CD14-positive monocyte (primary cell): ENCODE data around the gene CCNL2. TPM values are rescaled to one million over a fixed set of nuclear protein-coding genes. Genes with fewer than 3 reads are reported as not detected.
A peak's percentile ranks its signal among the peaks of the same experiment; 100 is the strongest.
"Not testable (repeated sequence)": the region's sequence is repeated elsewhere in the genome, so short reads cannot be mapped to it uniquely, and the experiment has no call there.

Experiments
- DNase-seq, 3 donors: peaks; one replicate each; pipeline ENCODE4 v3.0.0-alpha.2; 2011 to 2022
- H2AFZ ChIP-seq: 2 replicates; pipeline ENCODE4 v1.6.0; 2012; ENCODE audit warnings: mild to moderate bottlenecking, low read depth, low read length, inconsistent platforms; ENCODE audit not compliant: insufficient read depth, poor library complexity, severe bottlenecking
- H3K27ac ChIP-seq, 2 donors: 1 replicate in 1 of 2; 2 replicates in 1 of 2; pipeline ENCODE4 v1.5.1; 2012 to 2013; ENCODE audit warnings: low read length in 2 of 2, control low read depth in 1 of 2, inconsistent platforms in 1 of 2, low read depth in 1 of 2, mild to moderate bottlenecking in 1 of 2
- H3K27me3 ChIP-seq, 2 donors: one replicate each; pipeline versions ENCODE4 v1.6.0 to v1.6.1; 2011 to 2013; ENCODE audit warnings: low read length in 2 of 2; ENCODE audit not compliant: control insufficient read depth in 2 of 2, insufficient read depth in 2 of 2
- H3K36me3 ChIP-seq, 2 donors: replicated peaks in 1 of 2; 1 replicate in 1 of 2; 2 replicates in 1 of 2; pipeline versions ENCODE4 v1.5.1 to v1.6.1; 2012 to 2013; ENCODE audit warnings: low read length in 2 of 2, control low read depth in 1 of 2, inconsistent platforms in 1 of 2, mild to moderate bottlenecking in 1 of 2; ENCODE audit not compliant: insufficient read depth in 2 of 2, control insufficient read depth in 1 of 2
- H3K4me1 ChIP-seq, 2 donors: 1 replicate in 1 of 2; 2 replicates in 1 of 2; pipeline versions ENCODE4 v1.5.1 to v1.6.1; 2012 to 2013; ENCODE audit warnings: low read length in 2 of 2, control low read depth in 1 of 2, inconsistent platforms in 1 of 2, mild to moderate bottlenecking in 1 of 2, moderate library complexity in 1 of 2; ENCODE audit not compliant: insufficient read depth in 2 of 2, control insufficient read depth in 1 of 2
- H3K4me2 ChIP-seq: replicated peaks from 2 replicates; pipeline ENCODE3; 2012; ENCODE audit warnings: low read length, moderate library complexity, mild to moderate bottlenecking; ENCODE audit not compliant: poor library complexity, severe bottlenecking; ENCODE audit errors: extremely low read depth
- H3K4me3 ChIP-seq, 3 experiments: fragments of 200-600 bp in 1 of 3; sonication (generic) in 1 of 3; replicated peaks in 1 of 3; 1 replicate in 2 of 3; 2 replicates in 1 of 3; pipeline ENCODE4 v1.5.1; 2011 to 2013; ENCODE audit warnings: low read length in 3 of 3, mild to moderate bottlenecking in 3 of 3, control low read depth in 2 of 3, low read depth in 2 of 3, inconsistent platforms in 1 of 3, moderate library complexity in 1 of 3
- H3K79me2 ChIP-seq: 2 replicates; pipeline ENCODE4 v1.6.0; 2012; ENCODE audit warnings: mild to moderate bottlenecking, control low read depth, inconsistent platforms, low read length, moderate library complexity; ENCODE audit not compliant: insufficient read depth
- H3K9ac ChIP-seq: 2 replicates; pipeline ENCODE4 v1.6.0; 2017; ENCODE audit warnings: low read length, mild to moderate bottlenecking; ENCODE audit not compliant: insufficient read depth, poor library complexity, severe bottlenecking
- H3K9me3 ChIP-seq, 2 donors: replicated peaks in 1 of 2; 1 replicate in 1 of 2; 2 replicates in 1 of 2; pipeline versions ENCODE4 v1.5.1 to v1.6.1; 2012 to 2013; ENCODE audit warnings: low read length in 2 of 2, control low read depth in 1 of 2; ENCODE audit not compliant: control insufficient read depth in 1 of 2, insufficient read depth in 1 of 2
- H4K20me1 ChIP-seq: 2 replicates; pipeline ENCODE4 v1.6.0; 2012; ENCODE audit warnings: mild to moderate bottlenecking, low read length, control low read depth, moderate library complexity; ENCODE audit not compliant: insufficient read depth
- H3K27ac Mint-ChIP-seq, 7 donors: one replicate each; pipeline ENCODE4 v1.8.0; 2020; ENCODE audit warnings: mild to moderate bottlenecking in 7 of 7, mixed read lengths in 7 of 7, moderate library complexity in 6 of 7, inconsistent platforms in 2 of 7
- H3K27me3 Mint-ChIP-seq, 3 donors: one replicate each; pipeline ENCODE4 v1.8.0; 2021 to 2022; ENCODE audit warnings: low read depth in 3 of 3, mild to moderate bottlenecking in 3 of 3, mixed read lengths in 3 of 3, moderate library complexity in 3 of 3, inconsistent platforms in 1 of 3
- H3K36me3 Mint-ChIP-seq, 2 donors: one replicate each; pipeline ENCODE4 v1.8.0; 2020; ENCODE audit warnings: mixed read lengths in 2 of 2, inconsistent platforms in 1 of 2, mild to moderate bottlenecking in 1 of 2
- H3K4me1 Mint-ChIP-seq: one replicate; pipeline ENCODE4 v1.8.0; 2020; ENCODE audit warnings: mild to moderate bottlenecking, mixed read lengths
- H3K4me3 Mint-ChIP-seq, 2 donors: one replicate each; pipeline ENCODE4 v1.8.0; 2020; ENCODE audit warnings: mild to moderate bottlenecking in 2 of 2, mixed read lengths in 2 of 2, moderate library complexity in 1 of 2
- H3K9me3 Mint-ChIP-seq, 7 donors: one replicate each; pipeline ENCODE4 v1.8.0; 2020 to 2022; ENCODE audit warnings: mixed read lengths in 7 of 7, mild to moderate bottlenecking in 6 of 7, moderate library complexity in 6 of 7, inconsistent platforms in 2 of 7
- WGBS: methylation state at CpG from one replicate; pipeline ENCODE4 v1.1.5; 2013; ENCODE audit warnings: missing lambda C conversion rate; ENCODE audit not compliant: insufficient coverage; 5-methylcytosine and 5-hydroxymethylcytosine counted together
- intact Hi-C, 2 donors: fragments of 100-400 bp; cut with micrococcal nuclease; formaldehyde crosslinking; loops; one replicate each; pipeline versions ENCODE4 v1.15.0 to v1.15.1; 2023
- polyA plus RNA-seq, 3 donors: library from polyadenylated mRNA; depleted of rRNA in 1 of 3; unstranded in 2 of 3; stranded (reverse) in 1 of 3; fragments of 300-500 nt in 2 of 3; fragments of >200 nt in 1 of 3; fragmentation: Illumina TruSeq in 2 of 3; gene quantifications; 1 replicate in 2 of 3; 2 replicates in 1 of 3; pipeline ENCODE4 v1.2.3, GENCODE V29; 2012 to 2021
- TF ChIP-seq, protein P1 (sequence below): fragments of 200-600 bp; IDR thresholded peaks from one replicate; pipeline ENCODE4 v1.8.0; 2022; ENCODE audit warnings: antibody characterized with exemption, mild to moderate bottlenecking

CCNL2 gene
- polyA plus RNA-seq, 3 donors = 8.6 to 178 (median 10.4) TPM

DNA sequence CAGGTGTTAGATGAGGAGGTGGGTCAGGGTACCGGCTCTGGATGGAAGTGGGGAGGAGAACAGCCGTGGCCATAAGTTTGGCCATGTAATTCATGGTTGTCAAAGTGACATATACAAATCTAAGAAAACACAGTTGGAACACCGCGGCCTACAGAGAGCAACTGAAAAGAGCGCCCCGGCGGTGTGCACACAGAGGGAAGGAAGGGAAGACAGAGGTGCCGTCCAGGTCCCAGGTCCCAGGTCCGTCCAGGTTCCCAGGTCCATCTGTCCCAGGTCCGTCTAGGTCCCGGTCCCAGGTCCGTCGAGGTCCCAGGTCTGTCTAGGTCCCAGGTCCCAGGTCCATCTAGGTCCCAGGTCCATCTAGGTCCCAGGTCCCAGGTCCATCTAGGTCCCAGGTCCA, 12.5 kb upstream of the CCNL2 start:
- H3K27ac ChIP-seq = no peak overlapping the region
- no peak overlapping the region for H2AFZ ChIP-seq
- peaks cover 23% of the 10 kb centered on the region for H3K79me2 ChIP-seq
- TF ChIP-seq, protein P1, sequence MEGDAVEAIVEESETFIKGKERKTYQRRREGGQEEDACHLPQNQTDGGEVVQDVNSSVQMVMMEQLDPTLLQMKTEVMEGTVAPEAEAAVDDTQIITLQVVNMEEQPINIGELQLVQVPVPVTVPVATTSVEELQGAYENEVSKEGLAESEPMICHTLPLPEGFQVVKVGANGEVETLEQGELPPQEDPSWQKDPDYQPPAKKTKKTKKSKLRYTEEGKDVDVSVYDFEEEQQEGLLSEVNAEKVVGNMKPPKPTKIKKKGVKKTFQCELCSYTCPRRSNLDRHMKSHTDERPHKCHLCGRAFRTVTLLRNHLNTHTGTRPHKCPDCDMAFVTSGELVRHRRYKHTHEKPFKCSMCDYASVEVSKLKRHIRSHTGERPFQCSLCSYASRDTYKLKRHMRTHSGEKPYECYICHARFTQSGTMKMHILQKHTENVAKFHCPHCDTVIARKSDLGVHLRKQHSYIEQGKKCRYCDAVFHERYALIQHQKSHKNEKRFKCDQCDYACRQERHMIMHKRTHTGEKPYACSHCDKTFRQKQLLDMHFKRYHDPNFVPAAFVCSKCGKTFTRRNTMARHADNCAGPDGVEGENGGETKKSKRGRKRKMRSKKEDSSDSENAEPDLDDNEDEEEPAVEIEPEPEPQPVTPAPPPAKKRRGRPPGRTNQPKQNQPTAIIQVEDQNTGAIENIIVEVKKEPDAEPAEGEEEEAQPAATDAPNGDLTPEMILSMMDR = no peak
- DNase-seq = no peak
- intact Hi-C loops = no loop called here
- H3K9me3 ChIP-seq = peaks cover 10 to 21% of the 10 kb centered on the region in 2 donors
- peaks cover 14% of the 10 kb centered on the region for H3K4me1 Mint-ChIP-seq
- no peak overlapping the region for H3K4me3 ChIP-seq
- over 99% methylated on average over 11 of the region's 13 CpGs for WGBS
- H3K4me2 ChIP-seq = no peak overlapping the region
- H3K27me3 ChIP-seq = no peaks in the 10 kb centered on the region
- peaks cover under 1% of the 10 kb centered on the region for H4K20me1 ChIP-seq
- peaks cover 5% of the 10 kb centered on the region in 2 donors for H3K36me3 Mint-ChIP-seq
- H3K27me3 Mint-ChIP-seq = peaks cover 3 to 5% (median 5%) of the 10 kb centered on the region in 3 donors
- H3K9ac ChIP-seq = no peak overlapping the region
- H3K4me3 Mint-ChIP-seq = no peak overlapping the region
- no peak overlapping the region for H3K27ac Mint-ChIP-seq
- peaks cover 9 to 14% of the 10 kb centered on the region in 2 donors for H3K4me1 ChIP-seq
- H3K9me3 Mint-ChIP-seq = peaks cover 10 to 28% (median 20%) of the 10 kb centered on the region in 7 donors
- no peaks in the 10 kb centered on the region for H3K36me3 ChIP-seq

DNA sequence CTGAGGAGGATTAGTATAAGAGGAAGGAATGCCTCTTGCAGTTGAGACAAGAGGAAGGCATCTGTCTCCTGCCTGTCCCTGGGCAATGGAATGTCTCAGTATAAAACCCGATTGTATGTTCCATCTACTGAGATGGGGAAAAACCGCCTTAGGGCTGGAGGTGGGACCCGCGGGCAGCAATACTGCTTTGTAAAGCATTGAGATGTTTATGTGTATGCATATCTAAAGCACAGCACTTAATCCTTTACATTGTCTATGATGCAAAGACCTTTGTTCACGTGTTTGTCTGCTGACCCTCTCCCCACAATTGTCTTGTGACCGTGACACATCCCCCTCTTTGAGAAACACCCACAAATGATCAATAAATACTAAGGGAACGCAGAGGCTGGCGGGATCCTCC, 11.1 kb upstream of the CCNL2 start:
- Mint-ChIP-seq H3K36me3 (peaks cover 10 to 15% of the 10 kb centered on the region in 2 donors), H3K4me1 (peaks cover 21% of the 10 kb centered on the region), H3K9me3 (peaks cover 10 to 28% (median 20%) of the 10 kb centered on the region in 7 donors), H3K27ac (peak overlapping the region in 2 of 7 donors; percentile 53 to 68)
- intact Hi-C loops, H3K36me3 ChIP-seq, H3K9ac ChIP-seq, H2AFZ ChIP-seq, H3K4me3 ChIP-seq, H3K27me3 ChIP-seq, DNase-seq, H3K4me3 Mint-ChIP-seq, H3K27me3 Mint-ChIP-seq, H3K4me2 ChIP-seq, H3K27ac ChIP-seq: not testable (repeated sequence)
- Histone ChIP-seq H3K79me2 (peaks cover 37% of the 10 kb centered on the region), H3K9me3 (peaks cover 10 to 21% of the 10 kb centered on the region in 2 donors), H4K20me1 (peaks cover 10% of the 10 kb centered on the region), H3K4me1 (peaks cover 17 to 23% of the 10 kb centered on the region in 2 donors)
- no CpG with 5 or more reads among the region's 8 CpGs for WGBS
